Activated T-cell treated with anti-CD3 and anti-CD28 coated beads for 24 hours (primary cell): ENCODE measurements around the gene PLXDC1.

Source experiments
- DNase-seq: peaks from one replicate; pipeline ENCODE4 v3.0.0-alpha.2; 2020; ENCODE audit warnings: low read depth

Gene PLXDC1

GRCh38 chr17:39151150-39151942 is at the start of gene PLXDC1:
Gene PLXDC1, minus strand, starts transcription at chr17:39151637. Its CDS starts 200 bp downstream, at chr17:39151437.
- no peak for DNase-seq

GRCh38 chr17:39200957-39201510 is 49.6 kb upstream of the PLXDC1 start:
- DNase-seq: no peak

- peak; percentile 69 for DNase-seq
Measured at GRCh38 chr17:39200070-39200879, 48.8 kb upstream of the PLXDC1 start, which contains the start of gene RPL19. Gene RPL19, plus strand, starts transcription at chr17:39200283. Its CDS starts 62 bp downstream, at chr17:39200345.

- DNase-seq: peak; percentile 85
Measured at GRCh38 chr17:39199820-39200069, 48.3 kb upstream of the PLXDC1 start.

- DNase-seq: no peak
Measured at GRCh38 chr17:39198186-39198566, 46.7 kb upstream of the PLXDC1 start.

GRCh38 chr17:39197380-39198185 is 46.1 kb upstream of the PLXDC1 start, which contains the start of gene CACNB1:
Gene CACNB1, minus strand, starts transcription at chr17:39197669. Its CDS starts 174 bp downstream, at chr17:39197495.
- DNase-seq: peak; percentile 53

- no peak for DNase-seq
Measured at GRCh38 chr17:39196808-39197291, 45.4 kb upstream of the PLXDC1 start.

GRCh38 chr17:39196241-39196807 is 44.9 kb upstream of the PLXDC1 start:
- DNase-seq: no peak

- no peak for DNase-seq
Measured at GRCh38 chr17:39195568-39196160, 44.2 kb upstream of the PLXDC1 start.

- DNase-seq: no peak
Measured at GRCh38 chr17:39194985-39195524, 43.6 kb upstream of the PLXDC1 start.

GRCh38 chr17:39194089-39194984 is 42.9 kb upstream of the PLXDC1 start:
- no peak for DNase-seq

GRCh38 chr17:39193346-39193745 is 41.9 kb upstream of the PLXDC1 start:
- DNase-seq: no peak

GRCh38 chr17:39192901-39193300 is 41.5 kb upstream of the PLXDC1 start:
- DNase-seq: no peak

GRCh38 chr17:39191750-39192510 is 40.5 kb upstream of the PLXDC1 start:
- no peak for DNase-seq

- no peak for DNase-seq
Measured at GRCh38 chr17:39187152-39187830, 35.9 kb upstream of the PLXDC1 start.

- DNase-seq: no peak
Measured at GRCh38 chr17:39186481-39187002, 35.1 kb upstream of the PLXDC1 start.

- DNase-seq: no peak
Measured at GRCh38 chr17:39183720-39184119, 32.3 kb upstream of the PLXDC1 start.

- DNase-seq: no peak
Measured at GRCh38 chr17:39183045-39183444, 31.6 kb upstream of the PLXDC1 start.
